ENCODE data around the gene CIB4.
"Not testable (repeated sequence)": the region's sequence is repeated elsewhere in the genome, so short reads cannot be mapped to it uniquely, and the experiment has no call there.

The CIB4 gene

DNA sequence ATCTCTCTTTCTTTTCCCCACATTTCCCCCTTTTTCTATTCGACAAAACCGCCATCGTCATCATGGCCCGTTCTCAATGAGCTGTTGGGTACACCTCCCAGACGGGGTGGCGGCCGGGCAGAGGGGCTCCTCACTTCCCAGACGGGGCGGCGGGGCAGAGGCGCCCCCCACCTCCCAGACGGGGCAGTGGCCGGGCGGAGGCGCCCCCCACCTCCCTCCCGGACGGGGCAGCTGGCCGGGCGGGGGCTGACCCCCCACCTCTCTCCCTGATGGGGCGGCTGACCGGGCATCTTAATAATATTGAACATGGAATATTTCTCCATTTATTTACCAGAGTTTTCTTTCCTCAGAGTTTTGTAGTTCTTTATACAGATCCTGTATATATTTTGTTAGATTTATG lies 24.1 kb upstream of the CIB4 start:
- DNase-seq, result not testable (repeated sequence)

GRCh38 chr2:26660363-26660962 lies 19.3 kb upstream of the CIB4 start:
- no peak for DNase-seq

DNA sequence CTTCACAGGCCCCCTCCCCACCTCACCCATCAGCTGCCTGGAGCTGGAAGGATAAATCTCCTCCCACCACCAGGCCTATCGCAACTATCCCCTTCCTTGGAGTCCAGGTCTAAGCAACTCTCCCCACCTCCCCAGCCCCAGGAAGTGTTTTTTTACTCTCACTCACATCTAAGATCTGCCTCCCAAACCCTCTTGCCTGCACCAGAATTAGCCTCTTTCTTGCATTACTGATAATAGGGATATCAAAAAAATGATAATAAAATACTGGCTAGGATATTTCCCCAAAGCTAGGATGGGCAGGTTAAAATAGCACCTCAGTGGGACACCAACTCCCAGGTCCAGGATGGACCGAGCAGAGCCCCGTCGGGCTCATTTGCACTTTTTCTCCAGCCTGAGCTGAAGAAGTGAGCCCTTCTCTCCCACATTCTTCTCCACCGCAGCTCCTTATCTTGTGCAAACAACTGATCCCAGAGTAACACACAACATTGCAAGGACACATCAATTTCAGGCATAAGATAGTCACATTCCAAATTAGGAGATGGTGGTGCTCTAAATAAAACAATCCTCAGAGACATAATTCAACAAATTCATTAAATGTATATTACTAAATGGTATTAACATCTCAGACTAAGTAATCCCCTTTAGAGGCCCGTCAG lies 17.7 kb upstream of the CIB4 start:
- no peak for DNase-seq

GRCh38 chr2:26657265-26657664 lies 16.1 kb upstream of the CIB4 start:
- DNase-seq, result no peak

- no peak for DNase-seq
Measured at GRCh38 chr2:26655611-26656195, 14.5 kb upstream of the CIB4 start.

- not testable (repeated sequence) for DNase-seq
Measured at GRCh38 chr2:26655120-26655519, 14.0 kb upstream of the CIB4 start.

DNA sequence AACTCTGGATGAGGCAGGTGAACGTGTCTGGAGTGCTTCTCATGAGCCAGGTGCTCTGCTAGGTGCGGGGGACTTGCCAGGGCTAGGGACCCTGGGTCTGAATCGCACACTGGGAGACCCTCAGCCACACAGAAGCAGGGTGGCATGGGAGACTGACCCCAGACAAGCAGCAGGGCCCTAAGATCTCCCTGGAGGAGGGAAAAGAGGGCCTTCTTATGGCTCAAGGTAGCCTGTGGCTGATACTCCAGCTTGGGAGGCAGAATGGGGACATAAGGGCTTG lies 12.8 kb upstream of the CIB4 start:
- DNase-seq, result no peak

- DNase-seq, result no peak
Measured at GRCh38 chr2:26653207-26654060, 12.3 kb upstream of the CIB4 start.

GRCh38 chr2:26652361-26653041 lies 11.3 kb upstream of the CIB4 start:
- no peak for DNase-seq

DNA sequence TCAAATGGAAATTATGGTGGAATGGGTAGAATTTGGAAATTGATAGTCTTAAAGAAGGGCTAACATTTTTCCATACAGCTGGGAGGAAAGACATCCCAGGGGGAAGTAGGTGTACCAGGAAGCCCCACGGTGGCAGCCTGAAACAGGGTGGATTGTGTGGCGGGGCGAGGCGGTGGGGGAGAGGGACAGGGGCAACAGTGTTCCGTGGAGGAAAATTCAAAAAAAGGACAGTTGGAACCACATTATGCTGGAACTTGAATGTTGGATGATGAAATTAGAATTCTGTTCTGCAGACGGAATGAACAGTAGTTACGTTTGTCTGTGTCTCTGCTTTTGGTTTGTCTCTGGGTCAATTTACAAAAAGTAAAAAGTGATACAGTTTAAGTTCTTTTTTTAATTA lies 10.6 kb upstream of the CIB4 start:
- DNase-seq, result no peak

DNA sequence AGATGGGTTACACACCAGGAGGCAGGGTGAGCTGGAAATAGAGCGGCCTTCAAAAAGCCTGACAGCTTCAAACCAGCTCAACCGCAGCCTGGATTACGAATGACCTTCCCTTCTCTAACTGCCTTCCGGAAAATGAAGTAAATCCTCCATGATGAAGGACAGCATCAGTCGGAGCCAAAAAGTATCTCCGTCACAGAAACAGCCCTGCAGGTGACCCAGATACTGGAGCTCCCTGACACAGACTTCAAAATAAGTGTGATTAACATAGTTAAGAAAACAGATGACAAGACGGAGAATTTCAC lies 10.3 kb upstream of the CIB4 start:
- no peak for DNase-seq

DNA sequence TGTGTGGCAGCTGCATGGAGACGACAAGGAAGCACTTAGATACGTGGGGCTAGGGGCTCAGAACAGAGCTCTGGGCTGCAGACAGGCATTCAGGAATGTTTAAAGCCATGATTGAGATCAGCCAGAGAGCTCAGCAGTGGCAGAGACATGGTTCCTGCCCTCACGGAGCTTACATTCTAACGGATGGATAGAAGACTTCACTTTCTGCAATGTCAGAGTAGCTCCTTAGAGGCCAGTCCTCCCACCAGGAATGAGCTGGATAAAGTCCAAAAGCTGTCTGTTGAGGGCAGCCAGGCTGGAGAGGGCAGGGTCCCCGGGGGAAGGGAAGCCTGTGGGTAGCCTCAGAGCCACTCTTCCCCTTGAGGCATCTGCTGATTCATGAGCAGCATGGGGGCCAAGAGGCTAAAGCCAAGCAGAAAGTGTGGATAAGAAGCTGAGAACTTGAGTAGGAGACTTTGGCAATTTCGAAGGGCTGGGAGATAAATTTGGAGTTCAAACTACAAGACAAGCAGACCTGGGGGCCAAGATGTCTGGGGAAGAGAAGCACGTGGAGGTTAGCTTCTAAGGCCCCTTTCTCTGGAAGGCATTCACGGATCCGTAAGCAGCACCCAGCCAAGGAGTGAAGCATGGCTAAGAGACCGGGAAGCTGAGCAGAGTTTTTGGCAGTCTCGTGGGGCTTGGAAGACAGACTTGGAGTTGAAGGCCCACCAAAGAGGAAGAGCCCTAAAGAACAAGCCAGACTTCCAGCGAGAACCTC lies 9.7 kb upstream of the CIB4 start:
- no peak for DNase-seq

- DNase-seq, result no peak
Measured at GRCh38 chr2:26649992-26650712, 9.0 kb upstream of the CIB4 start.

GRCh38 chr2:26649322-26649721 lies 8.2 kb upstream of the CIB4 start:
- no peak for DNase-seq

- no peak for DNase-seq
Measured at GRCh38 chr2:26648516-26648915, 7.3 kb upstream of the CIB4 start.

DNA sequence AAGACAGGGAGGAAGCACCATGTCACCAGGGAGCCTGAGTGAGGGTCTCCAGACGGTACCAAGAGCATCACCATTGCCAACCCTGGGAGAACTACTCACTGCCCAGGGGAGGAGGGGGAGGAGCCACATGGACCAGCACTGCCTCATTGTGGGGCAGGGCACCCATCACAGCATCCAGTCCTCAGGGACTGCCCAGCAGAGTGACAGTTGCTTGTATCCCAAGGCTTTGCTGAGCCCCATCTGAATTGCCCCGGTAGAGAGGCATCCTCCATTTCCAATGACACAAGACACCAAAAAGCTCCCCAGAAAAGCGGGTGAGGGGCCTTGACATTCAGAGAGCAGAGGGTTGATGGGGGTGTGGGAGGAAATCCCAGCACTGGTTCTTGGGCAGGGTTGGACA lies 6.8 kb upstream of the CIB4 start:
- DNase-seq, result no peak

DNA sequence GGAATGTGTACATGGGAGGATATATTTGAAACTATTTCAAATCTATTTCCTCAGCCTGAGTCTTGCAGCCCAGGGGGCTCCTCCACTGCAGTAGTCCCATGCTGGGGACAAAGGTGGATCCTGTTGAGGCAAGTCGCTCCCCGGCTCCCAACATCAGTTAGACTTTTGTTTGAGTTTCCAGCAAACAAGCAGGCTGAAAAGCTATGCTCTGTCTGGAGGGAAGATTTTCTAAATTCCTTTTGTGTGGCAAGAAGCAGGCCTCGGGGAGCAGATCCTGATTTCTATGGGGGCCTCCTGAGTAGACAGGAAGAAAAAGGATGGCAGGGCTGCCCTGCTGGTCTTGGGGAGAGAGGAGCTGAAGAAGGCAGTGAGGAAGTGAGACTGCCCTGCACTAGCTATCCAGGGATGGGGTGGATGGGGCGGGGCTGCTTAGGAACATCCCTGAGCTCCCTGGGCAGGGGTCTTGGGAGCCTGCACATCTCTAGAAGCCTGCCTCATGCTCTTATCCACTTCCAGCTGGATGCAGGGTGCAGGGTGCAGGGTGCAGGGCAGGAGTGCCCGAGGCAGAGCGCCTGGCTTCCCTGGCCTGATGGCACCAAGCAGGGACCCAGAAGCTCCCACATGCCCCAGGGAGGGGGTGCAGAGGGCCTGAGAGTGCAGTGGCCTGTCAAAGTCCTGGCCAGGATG lies 6.0 kb upstream of the CIB4 start:
- DNase-seq, result no peak

DNA sequence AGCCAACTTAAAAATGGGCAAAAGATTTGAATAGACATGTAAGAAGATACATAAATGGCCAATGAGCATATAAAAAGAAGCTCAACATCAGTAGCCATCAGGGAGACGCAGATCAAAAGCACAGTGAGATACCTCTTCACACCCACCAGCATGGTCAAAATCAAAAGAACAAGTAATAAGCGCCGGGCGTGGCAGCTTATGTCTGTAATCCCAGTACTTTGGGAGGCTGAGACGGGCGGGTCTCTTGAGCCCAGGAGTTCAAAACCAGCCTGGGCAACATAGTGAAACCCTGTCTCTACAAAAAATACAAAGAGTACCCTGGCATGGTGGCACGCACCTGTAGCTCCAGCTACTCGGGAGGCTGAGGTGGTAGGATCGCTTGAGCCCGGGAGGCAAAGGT lies 4.6 kb upstream of the CIB4 start:
- DNase-seq, result no peak

DNA sequence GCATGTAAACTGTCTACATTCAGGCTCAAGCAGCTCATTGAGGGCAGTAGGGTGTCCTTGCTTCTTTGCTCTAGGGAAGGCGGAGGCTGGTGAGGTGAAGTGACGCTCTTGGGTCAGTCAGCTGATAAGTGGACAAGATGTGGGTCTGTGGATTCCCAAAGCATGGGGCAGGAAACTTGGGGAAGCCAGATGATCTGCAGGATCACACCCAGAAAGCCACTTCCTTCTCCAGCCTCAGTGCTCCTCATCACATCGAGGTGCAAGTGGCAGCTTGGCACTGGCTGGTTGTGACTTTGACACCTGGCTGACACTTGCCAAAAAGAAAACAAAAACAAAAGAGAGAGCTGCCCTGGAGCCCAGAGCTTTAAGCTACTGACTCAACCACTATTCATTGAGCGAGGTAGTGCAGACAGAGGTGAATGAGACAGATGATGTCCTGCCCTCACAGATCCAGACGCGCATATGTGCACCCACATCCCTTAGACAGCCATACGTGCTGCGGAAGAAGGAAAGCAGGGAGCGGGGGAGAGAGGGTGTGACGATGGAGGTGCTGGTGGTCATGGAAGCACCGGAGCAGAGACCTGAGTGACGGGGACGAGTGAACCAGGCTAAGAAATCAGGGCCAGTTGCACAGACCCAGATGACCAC lies 3.1 kb upstream of the CIB4 start:
- DNase-seq, result no peak

- DNase-seq, result no peak
Measured at GRCh38 chr2:26642429-26642828, 1.3 kb upstream of the CIB4 start.

- DNase-seq, result no peak
Measured at GRCh38 chr2:26640331-26640745, 828 bp downstream of the CIB4 start.

Data from NCI-H1105 (cell line).